Stimulated activated CD4-positive, alpha-beta T cell treated with anti-CD3 and anti-CD28 coated beads, Interleukin-1b, Interleukin-23, amount 100 ng/mL, for 48 hours (primary cell): ENCODE data around the gene MPDU1.

Experiments
- DNase-seq: peaks from one replicate; pipeline ENCODE4 v3.0.0-alpha.2; 2020

The MPDU1 gene

DNA sequence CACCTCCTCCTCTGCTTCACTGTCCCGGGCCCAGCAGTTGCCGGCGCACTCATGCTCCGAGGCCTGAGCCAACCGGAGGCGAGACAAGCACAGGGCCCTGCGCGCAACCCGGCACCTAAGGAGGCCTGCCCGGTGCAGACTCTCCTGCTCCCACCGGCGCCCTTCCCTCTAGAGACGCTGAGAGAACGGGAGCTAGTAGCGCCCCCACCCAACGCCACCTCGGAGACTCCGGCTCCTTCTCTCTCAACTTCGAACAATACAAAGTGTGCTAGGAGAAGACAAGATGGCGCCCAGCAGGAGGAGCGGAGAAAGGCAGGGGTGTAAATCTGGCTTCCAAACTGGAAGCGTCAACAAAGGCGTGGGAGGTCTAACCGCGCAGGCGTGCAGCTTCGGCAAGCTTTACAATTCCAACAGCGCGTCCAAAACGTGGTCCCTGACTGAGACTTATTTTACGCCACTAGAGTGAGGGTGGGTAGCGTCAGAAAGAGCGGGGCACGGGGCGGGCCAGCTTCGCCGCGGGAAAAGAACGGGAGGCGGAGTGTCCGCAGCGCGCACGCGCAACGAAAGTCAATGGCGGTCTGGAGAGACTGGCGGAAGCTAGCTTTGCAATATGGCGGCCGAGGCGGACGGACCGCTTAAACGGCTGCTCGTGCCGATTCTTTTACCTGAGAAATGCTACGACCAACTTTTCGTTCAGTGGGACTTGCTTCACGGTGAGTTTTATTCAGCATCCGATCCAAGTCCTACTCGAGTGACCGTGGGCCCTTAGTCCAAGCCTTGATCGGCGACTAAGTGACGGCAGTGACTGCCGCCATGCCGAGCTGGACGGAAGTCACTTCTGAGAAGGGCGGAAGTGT lies at the start of gene MPDU1:
Gene MPDU1 (plus strand): TSS at position 600 of the 857 bp plus-strand sequence. CDS start 11 bp downstream, at position 611.
- peak; percentile 97 for DNase-seq

DNA sequence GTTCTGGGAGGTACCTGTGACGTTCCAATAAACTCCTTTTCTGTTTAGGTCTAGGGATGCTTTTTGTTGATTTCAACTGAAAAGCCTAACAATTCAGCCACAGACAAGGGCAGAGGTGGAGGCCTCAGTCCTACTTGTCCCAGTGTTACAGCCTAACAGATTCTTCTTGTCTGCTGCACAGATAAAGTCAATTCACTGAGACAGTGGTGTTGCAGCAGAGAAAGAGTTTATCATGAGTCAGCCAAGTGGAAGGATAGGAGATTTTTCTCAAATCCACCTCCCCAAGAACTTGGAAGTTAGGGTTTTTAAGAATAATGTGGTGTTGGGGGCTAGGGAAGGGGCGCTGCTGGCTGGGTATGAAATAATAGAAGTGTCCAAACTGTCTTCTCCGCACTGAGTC lies 45.6 kb upstream of the MPDU1 start:
- DNase-seq: no peak

DNA sequence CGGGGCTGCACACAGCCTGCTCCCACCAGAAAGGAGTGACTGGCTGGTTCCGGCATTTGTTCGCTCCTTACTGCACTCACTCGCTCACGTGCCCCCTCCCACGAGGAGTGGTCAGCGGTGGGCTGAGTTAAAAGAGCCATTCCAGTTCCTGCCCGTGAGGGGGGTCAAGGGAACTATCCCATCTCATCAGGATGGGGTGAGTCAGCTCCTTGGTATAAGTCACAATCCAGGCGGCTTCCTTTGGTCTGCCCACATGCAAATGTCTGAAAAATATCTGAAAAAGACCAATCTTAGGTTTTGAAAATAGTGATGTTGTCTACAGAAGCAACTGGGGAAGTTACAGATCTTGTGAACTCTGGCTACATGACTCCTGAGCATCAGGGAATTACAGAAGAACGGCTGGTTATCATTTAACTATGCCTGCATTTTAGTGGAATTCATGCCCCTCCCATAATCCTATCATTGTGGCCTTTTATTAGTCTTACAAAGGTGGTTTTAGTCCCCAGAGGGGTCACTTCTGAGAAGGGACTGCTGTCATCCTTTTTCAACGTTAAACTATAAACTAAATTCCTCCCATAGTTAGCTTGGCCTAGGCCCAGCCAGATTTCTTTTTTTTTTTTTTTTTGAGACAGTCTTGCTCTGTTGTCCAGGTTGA lies 44.6 kb upstream of the MPDU1 start:
- DNase-seq: no peak

DNA sequence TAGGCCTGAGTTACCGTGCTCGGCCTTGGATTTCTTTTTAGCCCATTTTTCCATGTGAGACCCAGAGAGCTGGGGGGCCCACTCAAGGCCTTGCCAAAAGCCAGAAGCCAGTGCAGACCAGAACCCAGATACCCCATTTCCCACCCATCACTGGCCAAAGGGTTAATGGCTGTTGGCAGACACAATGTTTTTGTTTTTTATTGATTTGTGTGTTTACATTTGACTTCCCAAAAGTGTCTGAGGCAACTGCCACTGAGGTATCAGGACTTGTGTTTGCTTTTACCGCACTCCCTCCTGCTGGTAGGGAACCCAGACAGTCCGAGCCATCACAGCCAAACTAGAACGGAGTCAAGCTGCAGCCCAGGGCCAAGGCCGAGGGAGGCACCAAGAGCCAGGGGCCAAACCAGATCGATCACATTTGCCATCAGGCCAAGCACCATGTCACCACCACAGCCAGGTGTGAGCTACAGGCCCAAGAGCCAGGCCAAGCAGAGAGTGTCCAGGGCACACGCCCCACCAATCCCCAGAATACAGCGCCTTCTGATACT lies 42.5 kb upstream of the MPDU1 start:
- DNase-seq: no peak

DNA sequence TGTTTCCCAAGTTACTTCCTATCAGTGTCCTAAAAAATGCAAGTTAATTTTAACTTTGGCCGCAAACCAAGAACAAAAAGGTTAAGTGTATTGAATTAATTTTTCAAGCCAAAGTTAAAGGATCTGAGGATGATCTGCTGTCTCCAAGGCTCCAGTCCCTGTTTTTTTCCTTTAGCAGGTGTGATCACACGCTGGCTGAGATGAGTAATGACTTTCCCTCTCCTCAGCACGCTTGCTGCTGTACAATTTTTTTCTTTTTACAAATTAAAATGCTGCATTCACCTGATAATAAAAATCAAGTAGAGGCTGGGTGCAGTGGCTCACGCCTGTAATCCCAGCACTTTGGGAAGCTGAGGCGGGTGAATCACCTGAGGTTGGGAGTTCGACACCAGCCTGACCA lies 38.7 kb upstream of the MPDU1 start:
- DNase-seq: no peak

DNA sequence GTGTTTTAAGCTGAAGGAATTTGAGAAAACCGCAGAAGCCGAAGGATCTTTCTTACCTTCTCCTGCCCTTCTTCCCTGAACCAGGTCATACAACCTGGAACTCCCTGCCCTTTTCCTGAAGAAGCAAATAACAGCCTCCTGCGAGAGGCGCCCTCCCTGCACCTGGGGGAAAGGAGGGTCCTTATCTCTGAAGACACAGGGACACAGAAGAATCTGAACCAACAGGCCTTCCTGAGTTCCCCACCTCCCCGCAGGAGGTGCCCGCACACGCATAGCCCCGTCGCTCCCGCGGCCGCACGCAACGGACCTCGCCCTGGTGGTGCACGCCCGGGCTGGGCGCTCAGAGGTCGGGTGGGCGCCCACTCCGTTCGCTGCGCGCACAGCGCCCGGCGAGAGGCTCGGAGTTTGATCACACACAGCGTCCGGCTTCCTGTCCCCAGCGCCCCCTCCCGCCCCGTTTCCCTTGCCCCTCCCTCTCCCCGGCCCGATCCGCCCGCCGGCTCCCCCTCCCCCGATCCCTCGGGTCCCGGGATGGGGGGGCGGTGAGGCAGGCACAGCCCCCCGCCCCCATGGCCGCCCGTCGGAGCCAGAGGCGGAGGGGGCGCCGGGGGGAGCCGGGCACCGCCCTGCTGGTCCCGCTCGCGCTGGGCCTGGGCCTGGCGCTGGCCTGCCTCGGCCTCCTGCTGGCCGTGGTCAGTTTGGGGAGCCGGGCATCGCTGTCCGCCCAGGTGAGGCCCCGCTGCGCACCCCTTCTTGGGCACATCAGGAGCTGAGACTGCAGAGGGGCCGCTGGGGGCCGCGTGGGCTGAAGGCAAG lies 34.9 kb upstream of the MPDU1 start, which contains the start of gene TNFSF12:
Gene TNFSF12 (plus strand): TSS at position 474 of the 816 bp plus-strand sequence. CDS start 96 bp downstream, at position 570.
- DNase-seq: peak; percentile 36

DNA sequence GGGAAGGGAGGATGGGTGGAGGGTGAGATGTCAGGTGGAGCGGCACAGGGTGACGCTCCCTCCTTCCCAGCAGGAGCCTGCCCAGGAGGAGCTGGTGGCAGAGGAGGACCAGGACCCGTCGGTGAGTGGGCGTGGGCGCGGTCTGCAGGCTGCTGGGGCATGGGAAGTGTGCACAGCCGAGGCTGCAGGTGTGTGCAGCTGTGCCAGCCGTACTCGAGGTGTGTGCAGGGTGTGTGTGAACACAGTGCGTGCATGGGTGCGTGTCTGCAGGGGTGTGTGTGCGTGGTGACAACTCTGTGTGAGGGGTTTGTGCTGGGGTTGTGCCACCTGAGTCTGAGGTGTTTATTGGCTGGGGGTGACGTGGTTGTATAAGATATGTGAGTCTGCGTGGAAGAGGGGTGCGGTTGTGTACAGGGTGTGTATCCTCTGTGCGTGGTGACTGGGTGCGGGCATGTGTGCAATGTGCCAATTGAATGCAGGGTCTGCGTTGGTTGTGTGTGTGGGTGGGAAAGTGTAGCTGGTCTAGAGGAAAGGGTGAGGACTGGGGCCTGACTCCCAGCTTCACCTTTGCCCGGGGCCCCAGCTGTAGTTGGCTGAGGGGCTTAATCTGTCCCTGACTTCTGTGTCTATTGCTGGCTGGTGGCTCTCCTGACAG lies 34.1 kb upstream of the MPDU1 start:
- peak; percentile 24 for DNase-seq

DNA sequence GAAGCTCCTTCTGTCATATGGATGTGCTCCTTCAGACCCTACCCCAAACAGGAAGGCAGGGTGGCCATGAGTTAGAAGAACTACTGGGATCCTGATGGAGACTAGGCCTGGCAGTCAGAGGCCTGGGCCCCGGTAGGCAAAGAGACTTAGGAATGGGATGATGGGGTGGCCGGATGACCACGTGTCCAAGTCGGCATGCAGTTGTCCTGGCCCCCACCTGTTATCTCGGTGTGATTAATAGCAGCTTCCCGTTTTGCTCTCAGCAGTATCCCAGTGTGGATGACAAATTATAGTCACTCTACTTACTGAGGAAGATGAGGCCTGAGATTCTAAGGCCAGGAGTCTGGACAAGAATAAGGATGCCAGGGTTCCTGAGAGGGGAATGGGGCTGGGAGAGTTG lies 33.3 kb upstream of the MPDU1 start:
- DNase-seq: no peak

DNA sequence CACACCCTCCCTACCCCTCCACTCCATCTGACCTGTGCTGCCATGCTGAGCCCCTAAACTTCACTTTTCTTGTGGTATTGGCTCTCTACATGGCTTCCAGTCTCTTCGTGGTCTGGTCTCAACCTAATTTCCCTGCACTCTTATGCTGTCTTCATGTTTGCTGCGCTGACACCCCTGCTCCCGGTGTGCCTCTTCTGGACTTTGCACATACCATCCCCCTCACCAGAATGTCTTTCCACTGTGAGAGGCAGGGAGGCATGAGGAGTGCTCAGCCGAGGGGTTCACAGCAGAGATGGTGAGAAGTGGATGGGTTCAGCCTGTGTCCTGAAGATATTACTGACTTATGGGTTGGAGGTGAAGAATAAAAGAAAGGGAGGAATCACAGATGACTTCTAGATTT lies 32.3 kb upstream of the MPDU1 start:
- DNase-seq: no peak

DNA sequence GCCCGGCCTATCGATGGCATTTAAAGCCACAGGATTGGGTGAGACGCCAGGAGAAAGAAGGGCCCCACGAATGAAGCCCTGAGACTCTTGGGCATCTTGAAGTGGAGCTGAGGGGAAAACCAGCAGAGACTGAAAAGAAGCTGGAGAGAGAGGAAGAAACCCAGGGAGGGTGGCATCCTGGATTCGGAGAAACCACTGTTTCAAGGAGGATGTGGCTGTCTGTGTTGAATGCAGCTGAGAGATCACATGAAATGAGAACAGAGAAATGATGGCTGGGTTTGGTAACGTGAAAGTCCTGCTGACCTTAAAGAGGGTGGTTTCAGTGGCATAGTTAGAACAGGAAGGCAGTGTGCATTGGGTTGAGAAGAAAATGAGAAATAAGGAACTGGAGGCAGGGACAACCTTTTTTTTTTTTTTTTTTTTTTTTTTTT lies 31.0 kb upstream of the MPDU1 start:
- DNase-seq: no peak

DNA sequence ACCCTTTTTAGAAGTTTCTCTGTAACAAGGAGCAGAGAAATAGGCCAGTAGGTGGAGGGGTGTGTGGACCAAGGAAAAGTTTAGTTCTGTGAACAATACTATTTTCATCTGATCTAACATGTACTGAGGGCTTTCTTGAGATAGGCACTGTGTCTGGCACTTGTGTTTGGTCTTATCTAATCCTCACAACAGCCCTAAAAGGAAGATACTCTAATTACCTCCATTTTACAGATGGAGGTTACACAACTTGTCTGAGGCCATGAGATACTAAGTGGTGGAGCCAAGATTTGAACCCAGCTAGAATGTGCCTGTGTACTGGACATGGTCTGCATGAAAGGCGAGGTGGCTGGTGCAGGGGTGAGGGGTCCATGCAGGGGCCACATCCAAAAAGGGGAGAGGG lies 30.3 kb upstream of the MPDU1 start:
- DNase-seq: no peak

DNA sequence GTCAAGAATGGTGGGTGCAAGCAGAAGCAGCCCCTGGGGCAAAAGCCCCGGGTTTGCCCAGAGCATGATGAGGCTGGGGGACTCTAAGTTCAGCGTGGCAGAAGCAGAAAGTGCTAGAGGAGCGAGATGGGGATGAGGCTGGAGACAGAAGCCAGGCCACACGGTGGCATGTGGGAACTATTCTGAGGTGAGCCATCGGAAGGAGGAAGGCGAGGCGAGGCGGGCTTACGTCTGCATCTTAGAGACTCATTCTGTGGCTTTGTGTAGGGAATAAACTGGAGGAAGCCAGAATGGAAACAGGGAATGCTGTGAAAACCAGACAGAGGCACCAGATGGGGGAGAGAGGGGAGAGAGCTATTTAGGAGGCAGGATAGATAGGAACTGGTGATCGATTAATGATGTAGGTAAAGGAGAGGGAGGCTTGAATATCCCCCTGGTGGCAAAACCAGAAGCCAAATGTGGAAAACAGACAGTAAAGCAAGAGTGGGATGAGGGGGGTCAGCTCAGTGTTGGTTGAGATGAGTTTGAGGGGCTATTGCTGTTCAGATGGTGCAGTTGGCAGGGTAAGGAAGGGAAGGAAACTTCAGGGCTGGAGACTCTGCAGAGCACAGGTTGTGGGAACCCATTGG lies 28.2 kb upstream of the MPDU1 start:
- no peak for DNase-seq

DNA sequence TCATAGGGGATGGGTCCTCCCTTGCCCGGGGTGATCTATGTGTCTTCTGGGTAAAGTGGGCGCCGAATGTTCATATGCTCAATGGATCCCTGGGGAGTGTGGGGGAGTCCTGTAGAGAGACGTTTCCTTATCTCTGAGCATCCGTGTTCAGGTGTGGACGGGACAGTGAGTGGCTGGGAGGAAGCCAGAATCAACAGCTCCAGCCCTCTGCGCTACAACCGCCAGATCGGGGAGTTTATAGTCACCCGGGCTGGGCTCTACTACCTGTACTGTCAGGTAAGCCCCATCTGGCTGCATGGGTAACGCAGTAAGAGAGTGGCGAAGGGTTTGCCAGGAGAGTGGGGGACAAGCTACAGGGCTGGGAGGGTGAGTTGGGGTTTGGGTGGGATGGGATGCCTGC lies 27.0 kb upstream of the MPDU1 start:
- DNase-seq: no peak

DNA sequence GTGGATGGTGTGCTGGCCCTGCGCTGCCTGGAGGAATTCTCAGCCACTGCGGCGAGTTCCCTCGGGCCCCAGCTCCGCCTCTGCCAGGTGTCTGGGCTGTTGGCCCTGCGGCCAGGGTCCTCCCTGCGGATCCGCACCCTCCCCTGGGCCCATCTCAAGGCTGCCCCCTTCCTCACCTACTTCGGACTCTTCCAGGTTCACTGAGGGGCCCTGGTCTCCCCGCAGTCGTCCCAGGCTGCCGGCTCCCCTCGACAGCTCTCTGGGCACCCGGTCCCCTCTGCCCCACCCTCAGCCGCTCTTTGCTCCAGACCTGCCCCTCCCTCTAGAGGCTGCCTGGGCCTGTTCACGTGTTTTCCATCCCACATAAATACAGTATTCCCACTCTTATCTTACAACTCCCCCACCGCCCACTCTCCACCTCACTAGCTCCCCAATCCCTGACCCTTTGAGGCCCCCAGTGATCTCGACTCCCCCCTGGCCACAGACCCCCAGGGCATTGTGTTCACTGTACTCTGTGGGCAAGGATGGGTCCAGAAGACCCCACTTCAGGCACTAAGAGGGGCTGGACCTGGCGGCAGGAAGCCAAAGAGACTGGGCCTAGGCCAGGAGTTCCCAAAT lies 26.4 kb upstream of the MPDU1 start:
- no peak for DNase-seq

DNA sequence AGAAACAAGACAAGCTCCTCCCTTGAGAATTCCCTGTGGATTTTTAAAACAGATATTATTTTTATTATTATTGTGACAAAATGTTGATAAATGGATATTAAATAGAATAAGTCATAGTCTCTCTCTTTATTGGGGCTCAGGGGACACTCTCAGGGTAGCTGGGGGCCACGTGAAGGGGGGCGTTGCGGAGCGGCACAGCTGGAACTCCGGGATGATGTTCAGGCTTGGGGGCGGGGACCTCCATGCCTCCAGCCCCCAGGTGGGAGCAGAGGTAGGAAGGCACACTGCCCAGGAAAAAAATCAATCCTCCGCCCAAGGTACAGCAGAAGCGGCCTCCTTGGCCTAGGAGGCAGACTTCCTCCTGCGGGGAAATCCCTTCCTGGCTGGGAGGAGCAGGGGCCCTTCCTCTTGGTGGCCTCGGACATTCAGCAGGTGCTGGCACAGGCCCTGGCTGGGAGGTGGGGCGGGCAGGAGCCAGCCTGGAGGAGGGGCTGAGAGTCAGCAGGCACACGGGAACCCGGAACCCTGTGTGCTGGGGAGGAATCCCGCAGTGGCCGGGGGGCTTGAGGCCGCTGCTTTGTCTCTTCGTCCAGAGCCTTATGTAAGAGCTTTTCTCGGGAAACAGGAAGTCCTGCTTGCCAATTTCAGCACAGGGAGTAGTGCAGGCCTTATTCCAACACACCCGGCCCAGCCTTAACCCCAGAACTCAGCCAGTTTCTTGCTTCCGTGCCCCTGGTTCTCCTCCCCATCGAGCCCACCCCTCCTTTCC lies 25.7 kb upstream of the MPDU1 start:
- no peak for DNase-seq

DNA sequence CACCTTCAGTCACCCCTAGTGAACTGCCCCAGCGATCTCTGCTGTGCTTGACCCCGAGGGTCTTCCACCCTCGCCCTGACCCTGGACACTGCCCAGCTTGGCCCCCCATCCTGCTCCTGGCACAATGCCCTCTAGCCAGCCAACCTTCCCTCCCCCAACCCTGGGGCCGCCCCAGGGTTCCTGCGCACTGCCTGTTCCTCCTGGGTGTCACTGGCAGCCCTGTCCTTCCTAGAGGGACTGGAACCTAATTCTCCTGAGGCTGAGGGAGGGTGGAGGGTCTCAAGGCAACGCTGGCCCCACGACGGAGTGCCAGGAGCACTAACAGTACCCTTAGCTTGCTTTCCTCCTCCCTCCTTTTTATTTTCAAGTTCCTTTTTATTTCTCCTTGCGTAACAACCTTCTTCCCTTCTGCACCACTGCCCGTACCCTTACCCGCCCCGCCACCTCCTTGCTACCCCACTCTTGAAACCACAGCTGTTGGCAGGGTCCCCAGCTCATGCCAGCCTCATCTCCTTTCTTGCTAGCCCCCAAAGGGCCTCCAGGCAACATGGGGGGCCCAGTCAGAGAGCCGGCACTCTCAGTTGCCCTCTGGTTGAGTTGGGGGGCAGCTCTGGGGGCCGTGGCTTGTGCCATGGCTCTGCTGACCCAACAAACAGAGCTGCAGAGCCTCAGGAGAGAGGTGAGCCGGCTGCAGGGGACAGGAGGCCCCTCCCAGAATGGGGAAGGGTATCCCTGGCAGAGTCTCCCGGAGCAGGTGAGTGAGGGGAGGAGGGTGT lies 24.9 kb upstream of the MPDU1 start, which contains the start of gene TNFSF13:
Gene TNFSF13 (plus strand): TSS at position 207 of the 776 bp plus-strand sequence. CDS start 290 bp downstream, at position 497.
- no peak for DNase-seq

DNA sequence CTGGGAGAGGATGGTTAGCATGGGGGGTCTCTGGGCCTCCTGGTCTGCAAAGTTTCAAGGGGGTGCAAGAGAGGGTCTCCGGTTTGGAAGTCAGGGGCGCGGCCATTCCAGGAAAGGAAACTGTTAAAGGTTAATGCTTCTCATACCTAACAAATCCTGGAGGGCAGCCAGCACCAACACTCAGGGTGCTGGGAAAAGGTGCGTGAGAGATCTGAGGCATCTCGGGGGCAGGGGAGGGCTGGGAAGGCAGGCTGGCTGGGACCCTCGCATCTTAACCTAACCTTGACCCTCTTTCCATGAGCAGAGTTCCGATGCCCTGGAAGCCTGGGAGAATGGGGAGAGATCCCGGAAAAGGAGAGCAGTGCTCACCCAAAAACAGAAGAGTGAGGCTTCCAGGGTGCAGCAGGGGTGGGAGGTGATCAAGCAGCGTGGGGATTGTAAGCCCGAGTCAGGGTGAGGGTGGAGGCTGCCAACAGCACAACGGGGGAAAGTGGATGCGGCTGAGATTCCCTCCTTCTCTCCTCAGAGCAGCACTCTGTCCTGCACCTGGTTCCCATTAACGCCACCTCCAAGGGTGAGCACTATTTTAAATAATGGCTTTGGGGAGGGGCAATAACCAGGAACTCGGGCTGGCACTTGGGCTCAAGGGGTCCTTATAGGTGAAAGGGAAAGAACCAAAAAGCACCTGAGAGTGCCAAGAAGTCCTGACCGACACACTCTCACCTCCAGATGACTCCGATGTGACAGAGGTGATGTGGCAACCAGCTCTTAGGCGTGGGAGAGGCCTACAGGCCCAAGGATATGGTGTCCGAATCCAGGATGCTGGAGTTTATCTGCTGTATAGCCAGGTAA lies 24.1 kb upstream of the MPDU1 start:
- DNase-seq: no peak

DNA sequence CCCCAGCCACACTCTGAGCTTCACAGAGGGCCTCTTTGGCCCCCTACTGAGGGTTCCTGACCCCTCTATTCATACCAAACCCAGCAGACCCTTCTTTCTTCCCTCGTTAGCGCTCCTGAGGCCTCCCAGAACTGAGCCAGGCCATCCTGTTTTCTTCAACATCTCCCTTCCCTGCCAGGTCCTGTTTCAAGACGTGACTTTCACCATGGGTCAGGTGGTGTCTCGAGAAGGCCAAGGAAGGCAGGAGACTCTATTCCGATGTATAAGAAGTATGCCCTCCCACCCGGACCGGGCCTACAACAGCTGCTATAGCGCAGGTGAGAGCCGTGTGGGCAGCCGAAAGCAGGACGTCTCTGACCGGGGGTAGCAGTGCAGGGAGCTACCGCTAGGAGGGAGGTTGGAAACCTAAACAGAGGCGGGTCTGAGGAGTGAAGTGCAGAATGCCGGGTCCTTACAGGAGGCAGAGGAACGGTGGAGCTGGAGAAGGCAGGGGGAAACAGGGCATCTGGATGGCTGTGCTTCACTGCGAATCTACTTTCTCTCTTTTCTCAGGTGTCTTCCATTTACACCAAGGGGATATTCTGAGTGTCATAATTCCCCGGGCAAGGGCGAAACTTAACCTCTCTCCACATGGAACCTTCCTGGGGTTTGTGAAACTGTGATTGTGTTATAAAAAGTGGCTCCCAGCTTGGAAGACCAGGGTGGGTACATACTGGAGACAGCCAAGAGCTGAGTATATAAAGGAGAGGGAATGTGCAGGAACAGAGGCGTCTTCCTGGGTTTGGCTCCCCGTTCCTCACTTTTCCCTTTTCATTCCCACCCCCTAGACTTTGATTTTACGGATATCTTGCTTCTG lies 23.3 kb upstream of the MPDU1 start:
- DNase-seq: peak; percentile 64
